HepG2 (cell line): ENCODE data around the gene GSDMA. TPM values are rescaled to one million over a fixed set of nuclear protein-coding genes. Genes with fewer than 3 reads are reported as not detected.

Experiments
- ATM ChIP-seq: fragments of 450-650 bp; IDR thresholded peaks from 2 replicates; pipeline ENCODE4 v1.7.1; 2017; ENCODE audit warnings: mild to moderate bottlenecking, borderline replicate concordance
- CEBPZ ChIP-seq: IDR thresholded peaks from 2 replicates; pipeline ENCODE4 v1.6.1; 2012; ENCODE audit warnings: low read length, improper control_type of control experiment
- CERS6 ChIP-seq: sonication (generic); formaldehyde crosslinking; IDR thresholded peaks from 2 replicates; pipeline ENCODE4 v1.5.0; 2020; ENCODE audit warnings: missing genetic modification reagents
- ETV5 ChIP-seq: IDR thresholded peaks from 2 replicates; pipeline ENCODE4 v1.6.1; 2018; ENCODE audit warnings: missing biosample characterization, missing genetic modification reagents, inconsistent platforms, borderline replicate concordance
- KAT8 ChIP-seq: IDR thresholded peaks from 2 replicates; pipeline ENCODE4 v1.6.1; 2016; ENCODE audit warnings: missing genetic modification reagents, missing compliant biosample characterization
- KDM6A ChIP-seq: IDR thresholded peaks from 2 replicates; pipeline ENCODE4 v1.6.1; 2016; ENCODE audit warnings: low read depth
- MEIS2 ChIP-seq: sonication (generic); formaldehyde crosslinking; IDR thresholded peaks from 2 replicates; pipeline ENCODE4 v1.9.0; 2021; ENCODE audit warnings: mild to moderate bottlenecking, missing genetic modification reagents
- MTA1 ChIP-seq: sonication (generic); formaldehyde crosslinking; IDR thresholded peaks from 2 replicates; pipeline ENCODE4 v1.4.0; 2020; ENCODE audit warnings: missing genetic modification reagents, mild to moderate bottlenecking, borderline replicate concordance
- MXD1 ChIP-seq: sonication (generic); formaldehyde crosslinking; IDR thresholded peaks from 2 replicates; pipeline ENCODE4 v1.4.0; 2020; ENCODE audit warnings: mild to moderate bottlenecking, missing genetic modification reagents
- NFATC3 ChIP-seq: sonication (generic); formaldehyde crosslinking; IDR thresholded peaks from 2 replicates; pipeline ENCODE4 v1.5.1; 2020; ENCODE audit warnings: mild to moderate bottlenecking, missing genetic modification reagents
- NFIB ChIP-seq: sonication (generic); formaldehyde crosslinking; IDR thresholded peaks from 2 replicates; pipeline ENCODE4 v1.9.0; 2021; ENCODE audit warnings: missing genetic modification reagents, mild to moderate bottlenecking, borderline replicate concordance
- PITX1 ChIP-seq: sonication (generic); formaldehyde crosslinking; IDR thresholded peaks from 2 replicates; pipeline ENCODE4 v1.5.1; 2020; ENCODE audit warnings: mild to moderate bottlenecking, missing genetic modification reagents
- PREB ChIP-seq: sonication (generic); formaldehyde crosslinking; IDR thresholded peaks from 2 replicates; pipeline ENCODE4 v1.4.0; 2020; ENCODE audit warnings: missing genetic modification reagents
- SIN3A ChIP-seq: IDR thresholded peaks from 2 replicates; pipeline ENCODE4 v1.6.1; 2011; ENCODE audit warnings: low read depth, mild to moderate bottlenecking, control low read depth, low read length, borderline replicate concordance
- STAT5B ChIP-seq: sonication (generic); formaldehyde crosslinking; IDR thresholded peaks from 2 replicates; pipeline ENCODE4 v1.4.0; 2020; ENCODE audit warnings: missing genetic modification reagents
- TEAD3 ChIP-seq: optimal IDR thresholded peaks from 2 replicates; pipeline ENCODE3; 2016; ENCODE audit warnings: borderline replicate concordance
- ZFP91 ChIP-seq: sonication (generic); formaldehyde crosslinking; IDR thresholded peaks from 2 replicates; pipeline ENCODE4 v1.9.0; 2022; ENCODE audit warnings: missing genetic modification reagents, mild to moderate bottlenecking, borderline replicate concordance
- ZKSCAN8 ChIP-seq: IDR thresholded peaks from 2 replicates; pipeline ENCODE4 v1.6.1; 2016; ENCODE audit warnings: borderline replicate concordance, missing genetic modification reagents, missing compliant biosample characterization
- ZMYM4 ChIP-seq: sonication (generic); formaldehyde crosslinking; IDR thresholded peaks from 2 replicates; pipeline ENCODE4 v1.8.1; 2023; ENCODE audit warnings: mild to moderate bottlenecking, missing genetic modification reagents
- ZNF614 ChIP-seq: IDR thresholded peaks from 2 replicates; pipeline ENCODE4 v1.6.1; 2018; ENCODE audit warnings: missing biosample characterization, missing genetic modification reagents, inconsistent platforms, borderline replicate concordance
- ZNF777 ChIP-seq: sonication (generic); formaldehyde crosslinking; IDR thresholded peaks from 2 replicates; pipeline ENCODE4 v1.4.0; 2020; ENCODE audit warnings: missing genetic modification reagents
- polyA plus RNA-seq, 8 experiments: library from polyadenylated mRNA; depleted of rRNA in 3 of 8; stranded (reverse) in 7 of 8; unstranded in 1 of 8; fragments of >200 nt; fragmentation: Illumina TruSeq in 4 of 8; extraction: Trizol in 4 of 8; gene quantifications; 2 replicates each; pipeline versions ENCODE4 v1.2.1 to v1.2.3, GENCODE V29; 2011 to 2016; ENCODE audit warnings: low read depth in 4 of 8, missing spikeins in 1 of 8, mixed read lengths in 1 of 8; ENCODE audit not compliant: insufficient read depth in 1 of 8
- total RNA-seq, 5 experiments: library from RNA; depleted of rRNA; stranded (reverse); fragments of >200 nt; fragmentation: Illumina TruSeq; extraction: Trizol; gene quantifications; 2 replicates each; pipeline ENCODE4 v1.2.3, GENCODE V29; 2016; ENCODE audit warnings: low read depth in 1 of 5

GSDMA gene
- total and polyA plus RNA-seq, 2 of the 13 experiments (the other 11 are each of a cell fraction or from before 2014, with no cell fraction given) = not detected

- TF ChIP-seq MTA1 (CRISPR knock-in tag) = no peak
- no peak for TF ChIP-seq PITX1 (CRISPR knock-in tag)
- no peak for TF ChIP-seq NFIB (CRISPR knock-in tag)
- TF ChIP-seq ZMYM4 = no peak
- no peak for TF ChIP-seq KDM6A (CRISPR knock-in tag)
- peak; percentile 20 for TF ChIP-seq TEAD3 (CRISPR knock-in tag)
- TF ChIP-seq MXD1 (CRISPR knock-in tag) = 0 out of 2 replicates have a peak, but pooled peaks have one; percentile 58
- TF ChIP-seq ZNF777 (CRISPR knock-in tag) = no peak
- no peak for TF ChIP-seq ATM
- no peak for TF ChIP-seq STAT5B
- TF ChIP-seq SIN3A = no peak
- no peak for TF ChIP-seq NFATC3 (CRISPR knock-in tag)
- no peak for TF ChIP-seq CEBPZ
- TF ChIP-seq CERS6 (CRISPR knock-in tag) = no peak
- TF ChIP-seq ZNF614 (CRISPR knock-in tag) = no peak
- no peak for TF ChIP-seq ETV5 (CRISPR knock-in tag)
- no peak; the same call in 1 of the 2 replicates for TF ChIP-seq MEIS2
- no peak for TF ChIP-seq PREB (CRISPR knock-in tag)
- TF ChIP-seq ZKSCAN8 = no peak
- TF ChIP-seq ZFP91 (CRISPR knock-in tag) = peak; percentile 60; the same call in 1 of the 2 replicates
- no peak for TF ChIP-seq KAT8
Measured at GRCh38 chr17:40026816-40027613, 64.2 kb downstream of the GSDMA start (continued).
